SK-N-SH (cell line): ENCODE results near the gene OXER1. TPM values are rescaled to one million over a fixed set of nuclear protein-coding genes. Genes with fewer than 3 reads are reported as not detected.

ENCODE experiments used
- CTCF ChIA-PET: fragments of 300-600, 350-600 bp; formaldehyde crosslinking; extraction: SDS; loops from one replicate; lab custom pipeline; 2021; lab: Yijun Ruan, JAX
- POLR2A ChIA-PET: fragments of 350-600 bp; sonication (Branson Sonifier 250); formaldehyde crosslinking; extraction: SDS; loops from one replicate; lab custom pipeline; 2020; ENCODE audit warnings: antibody characterized with exemption, inconsistent platforms; lab: Yijun Ruan, JAX
- DNase-seq: peaks from one replicate; pipeline ENCODE4 v3.0.0; 2012
- H2AFZ ChIP-seq: fragments of 200-600 bp; sonication (generic); 2 replicates; pipeline ENCODE4 v1.8.1; 2016; ENCODE audit warnings: antibody characterized with exemption, mild to moderate bottlenecking, low read depth
- H3F3A ChIP-seq: fragments of 200-600 bp; sonication (generic); replicated peaks from 2 replicates; pipeline ENCODE3; 2016; ENCODE audit warnings: antibody characterized with exemption, mild to moderate bottlenecking; ENCODE audit not compliant: insufficient read depth
- H3K27ac ChIP-seq, 2 experiments: fragments of 200-500 bp in 1 of 2; fragments of 200-600 bp in 1 of 2; sonication (Bioruptor generic) in 1 of 2; sonication (generic), shearing (Covaris generic) in 1 of 2; 2 replicates each; pipeline versions ENCODE4 v1.5.1 to v1.6.1; 2014 to 2016; ENCODE audit warnings: low read depth in 2 of 2, inconsistent platforms in 1 of 2, low read length in 1 of 2, mild to moderate bottlenecking in 1 of 2, mixed read lengths in 1 of 2
- H3K27me3 ChIP-seq: fragments of 200-600 bp; sonication (generic), shearing (Covaris generic); 2 replicates; pipeline ENCODE4 v1.6.1; 2016; ENCODE audit warnings: mixed run types; ENCODE audit not compliant: insufficient read depth
- H3K36me3 ChIP-seq, 2 experiments: fragments of 200-500 bp in 1 of 2; fragments of 200-600 bp in 1 of 2; sonication (Bioruptor generic) in 1 of 2; sonication (generic) in 1 of 2; replicated peaks in 1 of 2; 2 replicates each; pipeline versions ENCODE3 to v1.5.1; 2014 to 2016; ENCODE audit warnings: low read length in 1 of 2, mild to moderate bottlenecking in 1 of 2; ENCODE audit not compliant: insufficient read depth in 2 of 2, control insufficient read depth in 1 of 2
- H3K4me1 ChIP-seq, 2 experiments: fragments of 200-500 bp in 1 of 2; fragments of 200-600 bp in 1 of 2; sonication (Bioruptor generic) in 1 of 2; sonication (generic), shearing (Covaris generic) in 1 of 2; 2 replicates each; pipeline versions ENCODE4 v1.5.1 to v1.6.1; 2014 to 2016; ENCODE audit warnings: low read depth in 1 of 2, low read length in 1 of 2, mixed run types in 1 of 2; ENCODE audit not compliant: insufficient read depth in 2 of 2, control insufficient read depth in 1 of 2
- H3K4me2 ChIP-seq: fragments of 200-600 bp; sonication (generic), shearing (Covaris generic); 2 replicates; pipeline ENCODE4 v1.6.1; 2017; ENCODE audit warnings: mixed run types
- H3K4me3 ChIP-seq, 2 experiments: fragments of 200-500 bp in 1 of 2; fragments of 200-600 bp in 1 of 2; sonication (Bioruptor generic) in 1 of 2; sonication (generic), shearing (Covaris generic) in 1 of 2; 2 replicates each; pipeline versions ENCODE4 v1.5.1 to v1.8.1; 2014 to 2016; ENCODE audit warnings: low read depth in 2 of 2, inconsistent platforms in 1 of 2, low read length in 1 of 2, mild to moderate bottlenecking in 1 of 2, mixed read lengths in 1 of 2, moderate library complexity in 1 of 2
- H3K79me2 ChIP-seq: fragments of 200-600 bp; sonication (generic); 2 replicates; pipeline ENCODE4 v1.8.1; 2017; ENCODE audit warnings: mild to moderate bottlenecking; ENCODE audit not compliant: insufficient read depth
- H3K9ac ChIP-seq: fragments of 200-600 bp; sonication (generic); 2 replicates; pipeline ENCODE4 v1.6.1; 2017; ENCODE audit warnings: mixed run types
- H3K9me2 ChIP-seq: fragments of 200-600 bp; sonication (generic); 2 replicates; pipeline ENCODE4 v1.6.1; 2017; ENCODE audit warnings: mixed run types
- H3K9me3 ChIP-seq: fragments of 200-600 bp; sonication (generic); 2 replicates; pipeline ENCODE4 v1.6.1; 2017; ENCODE audit warnings: mixed run types, mild to moderate bottlenecking, moderate library complexity
- H4K20me1 ChIP-seq: fragments of 200-600 bp; sonication (generic); 2 replicates; pipeline ENCODE4 v1.6.1; 2017; ENCODE audit warnings: mild to moderate bottlenecking, mixed run types; ENCODE audit not compliant: insufficient read depth
- CHD2 ChIP-seq: fragments of 150-350 bp; IDR thresholded peaks from 2 replicates; pipeline ENCODE4 v1.6.1; 2018; ENCODE audit warnings: low read length; ENCODE audit not compliant: partially characterized antibody
- ELF1 ChIP-seq: IDR thresholded peaks from 2 replicates; pipeline ENCODE4 v1.4.0; 2012
- FOXJ3 ChIP-seq: sonication (generic); formaldehyde crosslinking; IDR thresholded peaks from 2 replicates; pipeline ENCODE4 v1.5.1; 2020; ENCODE audit warnings: mild to moderate bottlenecking, missing genetic modification reagents
- FOXM1 ChIP-seq: IDR thresholded peaks from 2 replicates; pipeline ENCODE4 v1.4.0; 2012; ENCODE audit warnings: low read depth, mild to moderate bottlenecking
- GABPA ChIP-seq: IDR thresholded peaks from 2 replicates; pipeline ENCODE4 v1.4.0; 2012; ENCODE audit warnings: low read depth, mild to moderate bottlenecking
- JUND ChIP-seq: IDR thresholded peaks from 2 replicates; pipeline ENCODE4 v1.4.0; 2012
- MEF2A ChIP-seq: IDR thresholded peaks from 2 replicates; pipeline ENCODE4 v1.4.0; 2012; ENCODE audit warnings: low read depth, borderline replicate concordance
- NFIC ChIP-seq: IDR thresholded peaks from 2 replicates; pipeline ENCODE4 v1.4.0; 2012; ENCODE audit warnings: borderline replicate concordance
- PBX3 ChIP-seq: IDR thresholded peaks from 2 replicates; pipeline ENCODE4; 2012
- RAD21 ChIP-seq: IDR thresholded peaks from 2 replicates; pipeline ENCODE4 v1.6.1; 2012; ENCODE audit warnings: mild to moderate bottlenecking, low read length
- RCOR1 ChIP-seq: fragments of 150-350 bp; IDR thresholded peaks from 2 replicates; pipeline ENCODE4 v1.6.1; 2017; ENCODE audit warnings: antibody characterized with exemption, low read length
- REST ChIP-seq: IDR thresholded peaks from 2 replicates; pipeline ENCODE4 v1.6.1; 2012; ENCODE audit warnings: mild to moderate bottlenecking, low read depth, low read length, moderate library complexity
- TAF1 ChIP-seq: IDR thresholded peaks from 2 replicates; pipeline ENCODE4 v1.6.1; 2012; ENCODE audit warnings: low read depth, mild to moderate bottlenecking, low read length, moderate library complexity, borderline replicate concordance
- TEAD4 ChIP-seq: IDR thresholded peaks from 2 replicates; pipeline ENCODE4 v1.4.0; 2012; ENCODE audit warnings: mild to moderate bottlenecking, borderline replicate concordance; ENCODE audit not compliant: insufficient read depth
- YY1 ChIP-seq: IDR thresholded peaks from 2 replicates; pipeline ENCODE4 v1.4.0; 2012; ENCODE audit warnings: low read depth, mild to moderate bottlenecking
- ZBTB33 ChIP-seq: IDR thresholded peaks from 2 replicates; pipeline ENCODE4 v1.4.0; 2012; ENCODE audit warnings: low read depth, borderline replicate concordance
- WGBS: methylation state at CpG from one replicate; pipeline ENCODE4 v1.1.6; 2017; ENCODE audit warnings: low lambda C conversion rate; 5-methylcytosine and 5-hydroxymethylcytosine counted together
- polyA plus RNA-seq, 3 experiments: library from polyadenylated mRNA; depleted of rRNA; stranded (reverse); fragments of >200 nt; gene quantifications; 2 replicates each; pipeline ENCODE4 v1.2.3, GENCODE V29; 2012
- TF ChIP-seq, protein P1 (sequence below): fragments of 200-600 bp; sonication (generic); IDR thresholded peaks from 2 replicates; pipeline ENCODE4 v1.6.1; 2017; ENCODE audit warnings: antibody characterized with exemption, mild to moderate bottlenecking, moderate library complexity
- TF ChIP-seq, protein P2 (sequence below): fragments of 150-350 bp; IDR thresholded peaks from 2 replicates; pipeline ENCODE4 v1.6.1; 2016; ENCODE audit warnings: mild to moderate bottlenecking, low read depth, low read length

The OXER1 gene
- polyA plus RNA-seq, 1 of the 3 experiments (the other 2 are of a cell fraction), result not detected

- Histone ChIP-seq H4K20me1 (no peaks in the 10 kb centered on the region), H3K27ac (no peak overlapping the region), H3K9me3 (no peaks in the 10 kb centered on the region), H3K4me1 (peaks cover 0 to 12% of the 10 kb centered on the region in 2 experiments; a peak in 1 of 4 replicates), H2AFZ (no peak overlapping the region), H3K9me2 (no peaks in the 10 kb centered on the region), H3K4me2 (no peak overlapping the region), H3K9ac (no peak overlapping the region), H3K27me3 (no peaks in the 10 kb centered on the region), H3K79me2 (no peaks in the 10 kb centered on the region), H3K36me3 (no peaks in the 10 kb centered on the region), H3K4me3 (no peak overlapping the region), H3F3A (no peaks in the 10 kb centered on the region)
- TF ChIP-seq REST (peak; percentile 82), ZBTB33 (no peak), RAD21 (no peak), RCOR1 (no peak)
- TF ChIP-seq, protein P1, sequence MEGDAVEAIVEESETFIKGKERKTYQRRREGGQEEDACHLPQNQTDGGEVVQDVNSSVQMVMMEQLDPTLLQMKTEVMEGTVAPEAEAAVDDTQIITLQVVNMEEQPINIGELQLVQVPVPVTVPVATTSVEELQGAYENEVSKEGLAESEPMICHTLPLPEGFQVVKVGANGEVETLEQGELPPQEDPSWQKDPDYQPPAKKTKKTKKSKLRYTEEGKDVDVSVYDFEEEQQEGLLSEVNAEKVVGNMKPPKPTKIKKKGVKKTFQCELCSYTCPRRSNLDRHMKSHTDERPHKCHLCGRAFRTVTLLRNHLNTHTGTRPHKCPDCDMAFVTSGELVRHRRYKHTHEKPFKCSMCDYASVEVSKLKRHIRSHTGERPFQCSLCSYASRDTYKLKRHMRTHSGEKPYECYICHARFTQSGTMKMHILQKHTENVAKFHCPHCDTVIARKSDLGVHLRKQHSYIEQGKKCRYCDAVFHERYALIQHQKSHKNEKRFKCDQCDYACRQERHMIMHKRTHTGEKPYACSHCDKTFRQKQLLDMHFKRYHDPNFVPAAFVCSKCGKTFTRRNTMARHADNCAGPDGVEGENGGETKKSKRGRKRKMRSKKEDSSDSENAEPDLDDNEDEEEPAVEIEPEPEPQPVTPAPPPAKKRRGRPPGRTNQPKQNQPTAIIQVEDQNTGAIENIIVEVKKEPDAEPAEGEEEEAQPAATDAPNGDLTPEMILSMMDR, result no peak
- WGBS, result 88% methylated on average over 4 of the region's 4 CpGs
- POLR2A ChIA-PET, result no interaction called here
- no peak for DNase-seq
- CTCF ChIA-PET, result interaction anchor here (1.0 kb wide), 1 partner anchor 62 kb away, joined by 3 read pairs; no protein-coding TSS in a partner anchor
These were observed 15.1 kb downstream of the OXER1 start for GRCh38 chr2:42748840-42749239.

GRCh38 chr2:42747422-42747821 is 16.5 kb downstream of the OXER1 start:
- TF ChIP-seq ELF1, result no peak
- TF ChIP-seq RAD21, result no peak
- no peak for TF ChIP-seq MEF2A
- TF ChIP-seq CHD2, result no peak
- no peak for TF ChIP-seq NFIC
- TF ChIP-seq FOXM1, result no peak
- no peak for TF ChIP-seq TEAD4
- TF ChIP-seq YY1, result no peak
- no peak for TF ChIP-seq JUND
- no peak for TF ChIP-seq PBX3
- TF ChIP-seq, protein P2, sequence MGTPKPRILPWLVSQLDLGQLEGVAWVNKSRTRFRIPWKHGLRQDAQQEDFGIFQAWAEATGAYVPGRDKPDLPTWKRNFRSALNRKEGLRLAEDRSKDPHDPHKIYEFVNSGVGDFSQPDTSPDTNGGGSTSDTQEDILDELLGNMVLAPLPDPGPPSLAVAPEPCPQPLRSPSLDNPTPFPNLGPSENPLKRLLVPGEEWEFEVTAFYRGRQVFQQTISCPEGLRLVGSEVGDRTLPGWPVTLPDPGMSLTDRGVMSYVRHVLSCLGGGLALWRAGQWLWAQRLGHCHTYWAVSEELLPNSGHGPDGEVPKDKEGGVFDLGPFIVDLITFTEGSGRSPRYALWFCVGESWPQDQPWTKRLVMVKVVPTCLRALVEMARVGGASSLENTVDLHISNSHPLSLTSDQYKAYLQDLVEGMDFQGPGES, result no peak
- no peak for TF ChIP-seq FOXJ3 (CRISPR knock-in tag)
- TF ChIP-seq TAF1, result no peak
- TF ChIP-seq GABPA, result no peak
- TF ChIP-seq, all 33 proteins: peak for 0
- H3K4me2 ChIP-seq, result no peak overlapping the region
- no peak overlapping the region for H3K4me3 ChIP-seq
- no peaks in the 10 kb centered on the region for H3K9me2 ChIP-seq
- POLR2A ChIA-PET, result no interaction called here
- H3K27me3 ChIP-seq, result no peaks in the 10 kb centered on the region
- no peaks in the 10 kb centered on the region for H3K79me2 ChIP-seq
- no peaks in the 10 kb centered on the region for H3F3A ChIP-seq
- WGBS, result 100% methylated on average over 3 of the region's 3 CpGs
- peaks cover 0 to 4% of the 10 kb centered on the region in 2 experiments; a peak in 1 of 4 replicates for H3K4me1 ChIP-seq
- H3K36me3 ChIP-seq, result no peaks in the 10 kb centered on the region
- no peak overlapping the region for H2AFZ ChIP-seq
- H3K27ac ChIP-seq, result no peak overlapping the region
- DNase-seq, result no peak
- no peaks in the 10 kb centered on the region for H4K20me1 ChIP-seq
- H3K9ac ChIP-seq, result no peak overlapping the region
- CTCF ChIA-PET, result interaction anchor here (1.3 to 1.9 kb wide), 2 partner anchors 9 to 23 kb away, joined by 4 to 8 read pairs; no protein-coding TSS in a partner anchor
- no peaks in the 10 kb centered on the region for H3K9me3 ChIP-seq
